HG02970 (cell line): ENCODE data around the gene MALRD1.

Source experiments
- ATAC-seq: cut with Tn5 transposase; IDR thresholded peaks from one replicate; pipeline ENCODE4 v1.9.1; 2021; ENCODE audit warnings: mild to moderate bottlenecking, moderate library complexity, moderate number of reproducible peaks; ENCODE audit not compliant: unreplicated experiment, low FRiP score

MALRD1 gene

DNA sequence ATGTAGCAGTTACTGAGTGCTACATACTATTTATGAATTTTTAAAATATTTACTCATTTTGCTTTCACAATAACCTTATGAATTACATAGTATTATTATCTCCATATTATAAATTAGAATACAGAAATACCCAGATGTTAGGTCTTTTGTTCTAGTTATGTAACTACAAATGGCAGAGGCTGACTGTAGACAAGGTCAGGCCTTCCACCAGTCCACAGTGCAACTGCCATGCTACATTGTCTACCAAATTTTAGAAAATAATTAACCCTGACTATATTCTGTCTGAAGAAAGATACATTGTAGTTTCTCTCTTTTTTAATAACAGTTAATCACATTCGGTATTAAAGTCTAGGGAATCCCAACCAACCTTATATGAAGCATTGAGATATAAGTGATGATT is 280.9 kb downstream of the MALRD1 start:
- ATAC-seq: no peak

DNA sequence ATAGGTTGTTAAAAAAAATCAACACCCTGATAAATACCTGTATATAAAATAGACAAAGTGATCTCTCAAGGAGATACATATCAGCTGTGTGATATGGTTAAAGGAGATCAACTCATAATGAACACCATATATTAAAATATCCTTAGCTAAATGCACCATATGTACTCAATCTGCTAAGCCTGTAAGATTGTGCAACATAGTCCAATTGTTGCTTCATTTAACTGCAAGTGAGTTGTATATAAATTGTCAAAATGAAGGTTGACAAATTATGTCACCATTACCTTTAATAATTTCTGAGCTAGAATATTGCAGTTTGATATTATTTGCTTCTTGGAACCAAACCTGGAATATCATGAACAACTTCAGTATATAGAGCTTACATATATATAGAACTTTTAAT is 283.7 kb downstream of the MALRD1 start:
- no peak for ATAC-seq

DNA sequence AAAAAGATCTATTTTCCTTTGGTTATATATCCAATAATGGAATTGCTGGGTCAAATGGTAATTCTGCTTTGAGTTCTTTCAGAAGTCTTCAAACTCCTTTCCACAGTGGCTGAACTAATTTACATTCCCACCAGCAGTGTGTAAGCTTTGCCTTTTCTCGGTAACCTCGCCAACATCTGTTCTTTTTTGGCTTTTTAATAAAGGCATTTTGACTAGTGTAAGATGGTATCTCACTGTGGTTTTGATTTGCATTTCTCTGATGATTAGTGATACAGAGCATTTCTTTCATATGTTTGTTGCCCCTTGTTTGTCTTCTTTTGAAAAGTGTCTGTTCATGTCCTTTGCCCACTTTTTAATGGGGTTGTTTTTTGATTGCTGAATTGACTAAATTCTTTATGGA is 285.0 kb downstream of the MALRD1 start:
- no peak for ATAC-seq

DNA sequence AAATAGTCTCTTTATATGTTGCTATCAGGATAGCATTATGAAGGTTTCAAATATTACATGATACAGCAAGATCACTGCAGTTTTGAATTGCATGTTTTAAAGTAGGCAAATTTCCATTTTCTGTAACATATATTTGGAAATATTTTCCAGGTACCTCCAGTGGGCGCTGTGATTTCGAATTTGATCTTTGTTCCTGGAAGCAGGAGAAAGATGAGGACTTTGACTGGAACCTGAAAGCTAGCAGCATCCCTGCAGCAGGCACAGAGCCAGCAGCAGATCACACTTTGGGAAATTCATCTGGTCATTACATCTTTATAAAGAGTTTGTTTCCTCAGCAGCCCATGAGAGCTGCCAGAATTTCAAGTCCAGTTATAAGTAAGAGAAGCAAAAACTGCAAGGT is 299.0 kb downstream of the MALRD1 start:
- no peak for ATAC-seq

DNA sequence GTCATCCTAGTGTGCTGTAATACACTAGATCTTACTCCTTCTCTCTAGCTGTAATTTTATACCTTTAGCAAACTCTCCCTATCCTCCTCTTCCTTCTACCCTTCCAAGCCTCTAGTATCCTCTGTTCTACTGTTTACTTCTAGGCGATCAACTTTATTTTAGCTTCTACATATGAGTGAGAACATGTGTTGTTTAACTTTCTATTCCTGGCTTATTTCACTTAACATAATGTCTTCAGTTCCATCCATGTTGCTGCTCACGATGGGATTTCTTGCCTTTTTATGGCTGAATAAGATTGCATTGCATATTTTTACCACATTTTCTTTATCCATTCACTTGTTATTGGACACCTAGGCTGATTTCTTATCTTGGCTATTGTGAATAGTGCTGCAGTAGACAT is 318.6 kb downstream of the MALRD1 start:
- no peak for ATAC-seq

DNA sequence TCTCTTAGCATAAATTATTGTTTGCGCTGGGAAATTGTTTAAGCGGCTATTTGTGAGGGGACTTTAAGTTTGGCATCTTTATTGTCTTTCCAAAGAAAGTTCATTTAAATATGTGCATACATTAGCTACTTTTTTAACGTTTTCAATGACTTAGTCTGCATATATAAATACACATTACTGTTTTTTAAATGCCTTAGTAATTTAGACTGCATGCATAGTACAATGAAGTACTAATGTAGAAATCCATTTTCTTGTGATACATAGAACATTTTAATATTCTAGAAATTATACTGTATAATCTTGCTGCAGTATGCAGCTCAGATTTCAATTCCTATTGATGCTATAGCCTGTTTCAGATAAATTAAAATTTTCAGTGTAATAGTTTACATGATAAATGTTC is 325.4 kb downstream of the MALRD1 start:
- no peak for ATAC-seq

DNA sequence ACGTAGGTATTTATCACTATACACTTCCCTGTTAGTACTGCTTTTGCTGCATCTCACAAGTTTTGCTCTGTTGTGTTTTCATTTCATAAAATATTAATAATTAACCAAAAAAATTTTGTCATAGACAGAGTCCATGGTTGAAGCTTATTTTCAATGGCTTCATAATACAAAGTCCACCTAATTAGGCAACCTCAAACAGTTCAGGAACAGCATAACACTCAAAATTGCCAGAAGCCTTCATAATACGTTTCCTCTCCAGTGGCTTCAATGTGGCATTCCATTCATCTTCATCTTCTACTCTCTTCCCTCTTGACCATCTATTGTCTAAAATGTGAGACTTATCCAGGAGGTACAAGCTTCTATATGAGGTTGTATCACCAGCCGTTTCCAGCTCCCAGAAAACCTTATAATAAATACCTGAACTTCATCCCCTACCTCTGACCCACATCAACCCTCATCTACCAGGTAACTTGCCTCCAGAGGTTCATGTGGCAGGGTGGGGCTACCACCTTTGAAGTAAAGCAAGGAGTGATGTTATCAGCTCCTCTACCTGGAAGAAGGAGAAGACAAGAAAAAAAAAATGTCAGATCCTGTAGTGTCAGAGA is 337.3 kb downstream of the MALRD1 start:
- no peak for ATAC-seq

DNA sequence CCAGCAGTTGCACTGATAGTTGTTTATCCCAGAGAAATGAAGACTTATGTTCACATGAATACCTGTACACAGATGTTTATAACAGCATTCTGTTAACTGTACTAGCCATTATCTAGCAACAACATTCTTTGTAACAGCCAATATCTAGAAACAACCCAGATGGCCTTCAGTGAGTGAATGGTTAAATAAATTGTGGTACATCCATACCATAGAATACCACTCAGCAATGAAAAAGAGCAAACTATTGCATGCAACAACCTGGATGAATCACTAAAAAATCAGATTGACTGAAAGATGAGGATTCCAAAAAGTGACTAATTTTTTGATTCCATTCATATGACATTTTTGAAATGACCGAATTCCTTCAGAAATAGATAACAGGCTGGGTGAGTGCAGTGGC is 360.3 kb downstream of the MALRD1 start:
- ATAC-seq: no peak

DNA sequence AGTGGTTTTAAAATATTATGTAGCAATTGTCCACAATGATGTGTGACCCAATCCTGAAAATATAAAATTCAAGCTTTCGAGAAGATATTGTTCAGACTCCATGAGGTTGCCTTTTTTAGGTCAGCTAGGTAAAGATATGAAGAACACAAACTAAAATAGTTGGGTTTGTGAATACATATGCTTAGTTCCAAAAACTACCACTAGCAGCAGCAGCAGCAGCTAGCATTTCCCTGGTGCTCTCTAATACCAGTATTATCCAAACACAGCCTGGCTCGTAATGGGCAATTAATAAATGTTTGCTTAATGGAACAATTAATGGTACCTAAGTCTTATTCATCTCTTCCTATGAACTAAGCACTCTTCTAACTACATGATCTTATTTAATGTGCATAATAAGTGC is 362.5 kb downstream of the MALRD1 start:
- ATAC-seq: no peak

DNA sequence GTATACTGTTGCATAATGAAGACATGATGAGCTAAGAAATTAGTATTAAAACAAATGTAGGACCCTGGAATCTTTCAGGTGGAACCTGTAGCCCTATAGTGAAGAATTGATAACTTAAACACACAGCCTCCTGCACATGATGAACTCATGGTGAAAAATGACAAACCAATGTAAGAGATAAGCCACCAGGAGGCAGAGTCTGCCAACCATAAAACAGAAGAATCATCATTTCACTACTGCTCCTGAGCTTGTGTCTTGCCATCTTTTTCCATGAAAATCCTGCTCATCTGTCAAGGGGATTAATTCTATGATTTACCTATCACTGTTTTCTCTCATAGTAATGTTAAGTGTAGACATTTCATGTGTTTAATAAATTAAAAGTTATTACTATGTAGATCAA is 363.9 kb downstream of the MALRD1 start:
- no peak for ATAC-seq

DNA sequence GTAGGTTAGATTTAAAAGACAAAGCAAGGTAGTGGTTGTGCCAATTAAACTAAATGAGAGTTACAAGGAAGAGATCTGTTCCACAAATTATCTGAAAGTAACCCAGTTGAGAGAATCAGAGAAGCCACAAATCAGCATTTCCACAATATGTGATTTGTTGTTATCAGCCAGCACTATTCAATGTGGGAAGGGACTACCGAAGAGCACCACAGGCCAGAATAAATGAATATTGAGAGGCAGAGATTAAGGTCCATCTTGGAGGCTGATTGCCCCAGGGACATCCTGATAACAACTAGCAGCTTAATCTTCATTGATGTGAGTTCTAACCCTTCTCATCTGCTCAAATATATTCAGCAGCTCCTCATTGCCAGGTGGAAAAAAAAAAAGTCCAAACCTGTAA is 367.6 kb downstream of the MALRD1 start:
- no peak for ATAC-seq

DNA sequence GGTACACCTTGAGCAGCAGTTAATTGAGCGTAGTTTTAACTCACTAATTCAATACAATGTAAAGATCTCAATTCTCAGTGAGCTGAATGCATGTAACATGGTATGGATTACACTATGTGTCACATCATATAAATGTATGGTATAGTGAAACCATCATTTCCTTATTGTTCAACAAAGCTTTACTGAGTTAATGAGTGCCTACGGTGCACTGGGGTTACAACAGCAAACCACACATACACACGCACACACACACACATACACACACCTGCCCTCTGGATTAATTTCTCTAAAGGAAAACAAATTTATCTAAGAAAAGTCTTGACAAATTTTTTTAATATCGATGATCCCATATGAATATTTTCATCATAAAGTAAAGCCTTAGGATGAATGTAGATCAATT is 369.1 kb downstream of the MALRD1 start:
- no peak for ATAC-seq

DNA sequence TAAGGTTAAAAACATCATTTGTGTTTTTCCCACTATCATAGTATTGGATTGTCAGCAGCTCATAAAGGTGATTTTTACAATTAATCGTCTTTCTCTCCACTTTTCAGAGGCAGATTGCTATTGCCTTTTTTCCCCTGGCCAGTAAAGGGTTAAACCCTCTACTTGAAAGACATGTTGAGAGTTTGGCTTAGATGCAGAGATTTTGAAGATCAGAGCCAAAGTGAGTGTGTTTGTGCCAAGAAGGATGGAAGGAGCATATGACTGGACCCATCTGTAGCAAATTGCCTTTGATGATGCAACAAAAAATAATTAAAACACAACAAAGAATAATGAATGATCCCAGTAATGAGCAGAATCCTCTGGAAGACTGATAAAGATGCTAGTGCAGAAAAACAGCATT is 373.1 kb downstream of the MALRD1 start:
- ATAC-seq: no peak

DNA sequence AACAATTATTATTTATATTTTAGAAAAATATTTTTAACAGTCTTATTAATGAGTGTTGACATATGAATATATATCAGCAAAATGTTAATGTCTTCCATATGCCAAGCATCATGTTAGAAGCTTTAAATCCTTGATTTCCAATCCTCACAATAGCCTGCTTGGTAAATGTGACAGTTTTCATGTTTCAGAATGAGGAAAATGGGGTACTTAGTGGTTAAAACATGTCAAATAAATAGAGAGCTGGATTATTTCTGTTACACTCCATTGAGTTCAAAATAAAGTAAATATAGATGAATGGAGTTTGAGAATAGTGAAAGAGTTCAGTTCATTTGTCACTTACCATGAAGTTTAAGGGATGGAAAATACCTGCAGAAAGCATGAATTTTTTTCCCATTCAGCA is 377.4 kb downstream of the MALRD1 start:
- ATAC-seq: no peak

DNA sequence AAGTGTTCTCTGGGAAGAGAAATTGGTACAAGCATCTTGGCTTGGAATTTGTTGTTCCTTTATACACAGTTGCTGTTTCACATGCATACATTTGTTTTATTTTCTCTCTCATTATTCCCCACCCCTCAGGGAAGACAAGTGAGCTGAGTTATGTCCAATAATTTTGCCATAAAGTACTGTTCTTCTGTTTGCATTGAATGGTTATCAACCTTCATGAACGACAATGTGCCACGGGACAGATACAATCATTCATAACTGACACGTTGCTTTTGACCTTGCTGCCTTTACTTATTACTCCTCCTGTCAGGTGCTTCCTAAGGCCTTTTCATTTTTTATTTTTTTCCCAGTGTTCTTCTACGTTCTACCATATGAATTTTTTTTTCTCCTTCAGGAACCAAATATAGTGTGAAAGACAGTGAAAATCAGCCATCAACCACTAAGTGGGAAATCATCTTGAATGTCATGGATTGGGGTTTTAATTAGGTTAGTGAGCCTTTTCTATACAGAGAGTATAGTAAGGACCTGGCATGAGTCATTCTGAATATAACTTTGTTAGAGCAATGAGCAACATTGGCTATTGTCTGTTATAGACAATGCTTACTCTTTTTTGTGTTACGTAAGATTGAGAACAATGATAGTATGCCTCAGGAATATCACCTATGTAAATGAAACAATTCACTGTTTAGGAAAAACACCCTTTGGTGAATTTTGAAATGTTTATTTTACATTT is 383.2 kb downstream of the MALRD1 start:
- no peak for ATAC-seq

DNA sequence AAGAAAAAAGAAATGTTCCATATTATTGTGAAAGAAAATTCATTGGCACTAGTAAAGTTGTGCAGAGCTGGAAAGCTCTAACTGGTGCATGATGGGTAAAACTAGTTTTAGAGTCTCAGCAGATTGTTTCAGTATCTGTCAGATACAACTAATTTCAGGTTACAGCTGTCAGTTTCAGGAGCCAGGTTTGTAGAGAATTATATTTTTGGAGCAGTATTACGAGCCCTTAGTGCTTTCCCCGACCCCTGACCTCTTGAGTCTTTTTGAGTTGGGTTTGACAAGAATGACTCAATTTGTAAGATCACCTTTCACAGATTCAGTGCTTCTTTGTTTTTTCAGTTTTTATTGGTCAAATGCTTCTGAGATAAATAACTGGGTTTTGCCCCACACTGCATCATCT is 401.3 kb downstream of the MALRD1 start:
- ATAC-seq: no peak

DNA sequence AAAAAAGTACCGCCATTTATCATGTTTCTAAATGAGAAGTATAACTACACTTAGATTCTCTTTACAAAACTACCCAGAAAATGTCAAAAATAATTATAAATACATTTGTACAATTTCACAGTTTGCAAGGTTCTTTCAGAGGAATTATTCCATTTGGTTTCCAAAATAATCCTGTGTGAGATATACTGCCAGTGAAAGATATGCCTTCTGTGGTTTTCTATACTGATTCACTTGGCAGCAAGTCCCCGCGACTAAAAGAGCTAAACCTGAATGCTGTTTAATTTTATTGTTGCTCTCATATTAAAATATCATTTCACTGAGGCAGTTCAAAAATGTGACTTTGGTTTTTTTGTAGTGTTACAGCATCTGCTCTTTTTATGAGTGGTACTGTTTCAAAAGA is 402.8 kb downstream of the MALRD1 start:
- ATAC-seq: no peak

DNA sequence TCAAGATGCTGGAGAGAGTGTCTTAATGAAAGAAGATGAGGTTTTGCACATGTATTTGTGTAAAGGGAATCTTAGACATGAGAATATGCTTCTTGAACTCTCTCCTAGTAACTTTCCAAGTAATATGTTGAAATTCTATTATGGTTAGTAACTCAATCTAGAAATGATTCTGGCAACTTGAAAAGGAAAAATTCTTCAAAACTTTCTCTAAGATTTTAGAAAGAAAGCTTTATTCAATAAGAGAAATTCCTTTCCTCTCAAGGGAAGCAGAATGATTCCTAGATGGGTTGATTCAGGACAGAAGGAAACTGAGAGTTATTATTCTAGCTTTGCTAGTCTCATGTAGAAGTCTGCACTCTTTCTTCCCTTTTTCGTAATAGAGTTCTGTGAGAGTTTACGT is 403.3 kb downstream of the MALRD1 start:
- no peak for ATAC-seq

DNA sequence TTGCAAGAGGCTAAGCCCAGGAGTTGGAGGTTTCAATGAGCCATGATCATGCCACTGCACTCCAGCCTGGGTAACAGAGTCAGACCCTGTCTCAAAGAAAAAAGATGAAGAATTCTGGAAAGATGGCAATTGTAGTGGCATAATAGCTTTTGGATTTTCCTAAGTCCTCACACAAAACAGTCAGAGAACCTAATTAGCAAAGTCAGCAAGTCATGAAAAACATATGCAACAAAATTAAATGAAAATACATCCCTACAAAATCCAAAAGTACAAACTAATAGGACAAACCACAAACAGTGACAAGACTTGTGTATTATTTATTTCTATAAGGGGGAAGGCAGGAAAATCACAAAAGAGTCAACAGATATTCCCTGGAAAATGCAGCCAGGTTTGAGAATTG is 405.4 kb downstream of the MALRD1 start:
- no peak for ATAC-seq

DNA sequence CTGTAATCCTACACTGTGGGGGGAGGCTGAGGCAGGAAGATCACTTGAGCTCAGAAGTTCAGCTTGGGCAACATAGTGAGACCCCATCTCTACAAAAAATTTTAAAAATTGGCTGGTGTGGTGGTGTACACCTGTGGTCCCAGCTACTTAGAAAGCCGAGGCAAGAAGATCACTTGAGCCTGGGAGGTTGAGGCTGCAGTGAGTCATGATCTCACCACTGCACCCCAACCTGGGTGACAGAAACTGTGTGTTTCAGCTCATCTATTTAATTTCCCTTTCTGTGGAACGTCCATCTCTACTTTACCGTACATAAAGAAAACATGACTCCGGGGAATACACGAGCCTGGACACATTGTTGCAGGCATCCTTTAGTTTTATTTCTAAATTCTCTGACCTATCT is 413.0 kb downstream of the MALRD1 start:
- no peak for ATAC-seq

DNA sequence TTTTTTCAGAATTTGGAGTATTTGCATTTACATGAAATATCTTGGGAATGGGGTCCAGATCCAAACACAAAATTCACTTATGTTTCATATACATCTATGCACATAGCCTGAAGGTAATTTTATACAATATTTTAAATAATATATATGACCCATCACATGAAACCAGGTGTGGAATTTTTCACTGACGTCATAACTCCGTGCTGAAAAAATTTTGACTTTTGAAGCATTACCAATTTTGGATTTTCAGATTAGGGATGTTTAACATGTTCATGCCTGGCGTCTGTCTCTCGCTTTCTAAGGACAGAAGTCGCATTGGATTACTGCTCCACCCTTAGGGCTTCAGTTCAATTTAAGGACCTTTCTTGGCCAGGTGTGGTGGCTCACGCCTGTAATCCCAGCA is 418.1 kb downstream of the MALRD1 start:
- ATAC-seq: no peak

DNA sequence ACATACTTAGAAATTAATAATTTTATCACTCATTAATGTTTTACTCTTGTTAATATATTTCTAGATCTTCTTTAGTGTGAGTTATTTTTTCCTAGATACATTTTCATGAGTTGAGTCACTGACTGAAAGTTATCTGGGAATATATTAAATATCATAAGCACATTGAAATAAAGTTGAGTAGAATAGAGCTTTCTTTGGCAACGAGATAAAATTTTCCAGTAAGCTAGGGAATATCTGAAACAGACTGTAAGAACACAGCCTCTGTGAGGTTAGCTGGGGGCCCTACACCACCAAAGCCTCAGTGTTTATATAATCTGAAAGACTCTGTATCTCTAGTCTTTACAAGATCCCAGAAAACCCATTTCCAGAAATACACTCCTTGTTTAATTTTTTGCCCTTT is 419.8 kb downstream of the MALRD1 start:
- ATAC-seq: no peak

DNA sequence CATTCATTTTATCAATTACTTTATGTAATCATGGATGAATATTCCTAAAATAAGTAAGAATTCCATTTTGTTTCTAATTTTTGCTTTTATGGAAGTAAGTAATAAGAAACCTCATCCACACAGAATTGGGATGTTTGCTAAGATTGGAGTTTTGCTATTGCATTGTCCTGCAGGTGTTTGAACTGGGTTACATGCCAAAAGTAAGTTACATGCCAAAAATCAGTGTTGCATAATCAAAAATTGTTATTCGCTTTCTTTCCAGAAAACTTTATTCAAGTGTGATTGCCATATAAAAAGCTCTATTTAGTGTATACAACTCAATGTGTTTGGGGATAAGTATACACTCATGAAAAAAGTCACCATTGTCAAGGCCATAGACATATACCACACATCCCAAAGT is 420.9 kb downstream of the MALRD1 start:
- no peak for ATAC-seq
